Measurements from ENCODE around the gene GSTA5. TPM values are rescaled to one million over a fixed set of nuclear protein-coding genes. Genes with fewer than 3 reads are reported as not detected.
"Not testable (repeated sequence)": the region's sequence is repeated elsewhere in the genome, so short reads cannot be mapped to it uniquely, and the experiment has no call there.

Gene GSTA5
- total RNA-seq, 1 donor from 2014 or later, result not detected

DNA sequence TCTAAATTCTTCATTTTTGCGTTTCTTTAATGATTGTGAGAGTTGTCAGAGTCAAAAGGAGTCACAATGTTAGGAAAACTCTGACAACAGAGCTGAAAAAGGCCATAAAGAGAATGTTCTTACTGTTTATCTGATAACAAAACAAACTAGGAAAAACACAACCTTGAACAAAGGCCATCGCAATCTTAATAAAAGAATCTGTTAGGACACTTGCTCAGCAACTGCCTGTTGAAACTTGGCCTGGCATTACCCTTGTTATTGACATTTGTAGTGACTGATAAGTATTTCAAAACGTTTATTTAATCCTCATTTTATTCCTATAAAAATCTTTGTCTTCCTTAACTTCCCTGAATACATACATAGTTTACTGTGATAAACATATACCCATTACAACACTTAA, 52.7 kb downstream of the GSTA5 start:
- DNase-seq (ENCODE audit: extremely low spot score in 2 of 2), result no peak
- intact Hi-C loops (cut with DNase I), result no loop called here
- TF ChIP-seq POLR2A (IDR thresholded peaks at IDR 0.05) (no peak), POLR2AphosphoS5 (IDR thresholded peaks at IDR 0.05; ENCODE audit: insufficient read depth in 1 of 2, low read depth in 1 of 2) (no peak), CTCF (IDR thresholded peaks at IDR 0.05) (no peak)
- no peaks in the 10 kb centered on the region for H3K4me1 ChIP-seq
- no peaks in the 10 kb centered on the region for H3K9me3 ChIP-seq
- H3K36me3 ChIP-seq, result no peaks in the 10 kb centered on the region
- no peaks in the 10 kb centered on the region for H3K27me3 ChIP-seq
- no peak overlapping the region for H3K4me3 ChIP-seq
- no peak overlapping the region for H3K27ac ChIP-seq

- Histone ChIP-seq H3K36me3 (no peaks in the 10 kb centered on the region), H3K27me3 (no peaks in the 10 kb centered on the region), H3K4me1 (no peaks in the 10 kb centered on the region), H3K9me3 (no peaks in the 10 kb centered on the region), H3K4me3 (no peak overlapping the region), H3K27ac (no peak overlapping the region)
- TF ChIP-seq POLR2AphosphoS5 (IDR thresholded peaks at IDR 0.05; ENCODE audit: insufficient read depth in 1 of 2, low read depth in 1 of 2), result no peak
- intact Hi-C loops (cut with DNase I), result loop anchor here (1.0 kb wide), 1 partner anchor 40 kb away; no protein-coding TSS in a partner anchor
- DNase-seq (ENCODE audit: extremely low spot score in 2 of 2), result no peak
Measured at GRCh38 chr6:52786249-52786956, 54.2 kb downstream of the GSTA5 start.

- DNase-seq (ENCODE audit: extremely low spot score in 2 of 2); H3K9me3 ChIP-seq; intact Hi-C loops (cut with DNase I); H3K36me3 ChIP-seq; H3K27me3 ChIP-seq; H3K4me1 ChIP-seq; H3K27ac ChIP-seq; H3K4me3 ChIP-seq: not testable (repeated sequence)
Measured at GRCh38 chr6:52782696-52783274, 57.8 kb downstream of the GSTA5 start.

GRCh38 chr6:52782209-52782608, 58.4 kb downstream of the GSTA5 start:
- H3K4me1 ChIP-seq; DNase-seq (ENCODE audit: extremely low spot score in 2 of 2); H3K9me3 ChIP-seq; H3K4me3 ChIP-seq; H3K27me3 ChIP-seq; H3K27ac ChIP-seq; intact Hi-C loops (cut with DNase I); H3K36me3 ChIP-seq: not testable (repeated sequence)

Other genes with a start within 250 kb of the GSTA5 start
- 16.9 TPM for gene TMEM14A, start 169.7 kb downstream of the GSTA5 start, total RNA-seq
- gene GSTA2, start 77.3 kb downstream of the GSTA5 start, total RNA-seq, result not detected
- gene GSTA1, start 37.0 kb downstream of the GSTA5 start, total RNA-seq, result 1.7 TPM
- not detected for gene GSTA3, start 68.9 kb upstream of the GSTA5 start, total RNA-seq
- gene GSTA4, start 154.5 kb upstream of the GSTA5 start, total RNA-seq, result 57.7 TPM
- 14.2 TPM for gene CILK1, start 221.0 kb upstream of the GSTA5 start, total RNA-seq
- 61.4 TPM for gene FBXO9, start 224.6 kb upstream of the GSTA5 start, total RNA-seq

Measured in vagina (tissue), 2 donors.